ENCODE data around the gene C19orf85. TPM values are rescaled to one million over a fixed set of nuclear protein-coding genes. Genes with fewer than 3 reads are reported as not detected.

C19orf85 gene
- total RNA-seq, 4 donors from 2014 or later = not detected

DNA sequence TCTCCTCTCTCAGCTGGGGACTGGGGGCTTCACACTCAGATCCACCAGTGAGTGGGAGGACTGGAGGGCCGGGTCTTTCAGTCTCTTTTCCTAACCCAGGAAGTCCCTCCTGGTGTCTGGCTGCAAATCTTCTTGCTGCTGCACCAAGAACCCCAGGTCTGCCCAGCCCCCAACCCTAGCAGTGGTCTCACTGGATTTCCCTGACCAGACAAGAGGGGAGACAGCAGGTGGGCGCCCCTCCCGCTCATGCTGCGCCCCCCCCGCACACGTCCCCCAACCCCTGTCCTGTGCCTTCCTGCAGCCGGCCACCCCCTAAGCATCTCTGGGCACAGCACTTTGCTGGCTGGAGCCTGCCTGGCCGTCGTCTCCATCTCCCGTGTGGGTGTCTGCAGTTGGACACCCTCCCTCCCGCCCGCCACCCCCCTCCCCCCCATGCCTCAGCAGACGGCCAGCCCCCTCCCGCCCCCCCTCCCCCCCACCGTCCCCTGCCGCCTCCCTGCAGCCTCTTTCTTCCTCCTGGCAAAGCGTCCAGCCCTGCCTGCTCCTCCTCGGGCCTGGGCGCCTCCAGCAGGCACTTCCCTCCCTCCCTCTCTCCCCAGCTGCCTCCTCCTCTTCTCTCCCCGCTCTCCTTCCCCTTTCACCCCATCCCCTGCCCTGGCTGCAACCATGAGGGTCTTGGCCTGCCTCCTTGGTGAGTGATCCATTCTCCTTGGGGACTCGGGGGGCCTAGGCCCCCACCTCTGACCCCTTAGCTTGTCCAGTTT is 23.6 kb upstream of the C19orf85 start, which contains the start of gene SSC5D:
SSC5D (plus strand) TSS at position 513 of the 764 bp plus-strand sequence; CDS start at position 667, 154 bp downstream.
- TF ChIP-seq, protein P1, sequence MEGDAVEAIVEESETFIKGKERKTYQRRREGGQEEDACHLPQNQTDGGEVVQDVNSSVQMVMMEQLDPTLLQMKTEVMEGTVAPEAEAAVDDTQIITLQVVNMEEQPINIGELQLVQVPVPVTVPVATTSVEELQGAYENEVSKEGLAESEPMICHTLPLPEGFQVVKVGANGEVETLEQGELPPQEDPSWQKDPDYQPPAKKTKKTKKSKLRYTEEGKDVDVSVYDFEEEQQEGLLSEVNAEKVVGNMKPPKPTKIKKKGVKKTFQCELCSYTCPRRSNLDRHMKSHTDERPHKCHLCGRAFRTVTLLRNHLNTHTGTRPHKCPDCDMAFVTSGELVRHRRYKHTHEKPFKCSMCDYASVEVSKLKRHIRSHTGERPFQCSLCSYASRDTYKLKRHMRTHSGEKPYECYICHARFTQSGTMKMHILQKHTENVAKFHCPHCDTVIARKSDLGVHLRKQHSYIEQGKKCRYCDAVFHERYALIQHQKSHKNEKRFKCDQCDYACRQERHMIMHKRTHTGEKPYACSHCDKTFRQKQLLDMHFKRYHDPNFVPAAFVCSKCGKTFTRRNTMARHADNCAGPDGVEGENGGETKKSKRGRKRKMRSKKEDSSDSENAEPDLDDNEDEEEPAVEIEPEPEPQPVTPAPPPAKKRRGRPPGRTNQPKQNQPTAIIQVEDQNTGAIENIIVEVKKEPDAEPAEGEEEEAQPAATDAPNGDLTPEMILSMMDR (IDR thresholded peaks at IDR 0.05; ENCODE audit: low read depth) = no peak

DNA sequence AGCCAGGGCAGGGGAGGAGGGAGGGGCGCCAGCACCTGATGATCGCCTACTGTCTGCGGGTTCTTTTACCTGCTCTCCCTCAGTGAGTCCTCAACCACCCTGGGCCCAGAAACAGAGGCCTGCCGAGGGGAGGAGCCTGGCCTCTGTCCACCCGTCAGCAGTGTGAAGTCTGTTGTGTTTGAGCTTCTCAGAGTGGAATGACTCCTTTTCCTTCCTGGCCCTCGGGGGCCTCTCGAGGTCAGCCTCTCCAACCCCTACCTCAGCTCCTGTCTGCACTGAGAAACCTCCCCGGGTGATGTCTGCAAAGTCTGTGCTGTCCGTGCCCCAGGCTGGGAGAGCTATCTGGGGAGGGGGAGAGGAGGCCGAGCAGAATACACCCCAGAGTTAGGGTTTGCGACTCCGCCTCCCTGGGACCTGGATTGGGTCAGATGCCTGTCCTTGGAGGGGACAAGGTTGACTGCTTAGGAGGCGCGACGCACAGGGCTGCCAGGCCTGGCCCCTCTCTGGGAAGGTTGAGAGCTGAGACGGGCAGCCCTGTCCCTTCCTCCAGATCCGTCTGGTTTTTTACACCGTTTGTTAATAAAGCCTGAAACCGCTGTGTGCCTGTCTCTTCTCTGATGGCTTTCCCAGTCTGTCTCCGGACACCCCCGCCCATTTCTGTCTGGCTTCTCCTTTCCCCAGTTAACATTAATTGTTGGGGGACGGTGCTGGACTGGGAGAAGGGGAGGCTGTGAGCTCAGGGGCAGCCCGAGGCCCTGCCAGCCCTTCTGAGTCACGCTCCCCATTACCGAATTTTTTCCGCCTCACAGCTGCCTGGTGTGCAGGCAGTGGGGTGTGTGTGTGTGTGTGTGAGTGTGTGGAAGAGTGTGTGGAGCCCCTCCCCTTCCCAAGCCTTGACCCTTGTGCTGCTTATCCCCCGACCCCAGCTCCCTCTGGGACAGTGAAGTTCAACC is 22.7 kb upstream of the C19orf85 start:
- TF ChIP-seq, protein P1 (IDR thresholded peaks at IDR 0.05; ENCODE audit: low read depth) = no peak

DNA sequence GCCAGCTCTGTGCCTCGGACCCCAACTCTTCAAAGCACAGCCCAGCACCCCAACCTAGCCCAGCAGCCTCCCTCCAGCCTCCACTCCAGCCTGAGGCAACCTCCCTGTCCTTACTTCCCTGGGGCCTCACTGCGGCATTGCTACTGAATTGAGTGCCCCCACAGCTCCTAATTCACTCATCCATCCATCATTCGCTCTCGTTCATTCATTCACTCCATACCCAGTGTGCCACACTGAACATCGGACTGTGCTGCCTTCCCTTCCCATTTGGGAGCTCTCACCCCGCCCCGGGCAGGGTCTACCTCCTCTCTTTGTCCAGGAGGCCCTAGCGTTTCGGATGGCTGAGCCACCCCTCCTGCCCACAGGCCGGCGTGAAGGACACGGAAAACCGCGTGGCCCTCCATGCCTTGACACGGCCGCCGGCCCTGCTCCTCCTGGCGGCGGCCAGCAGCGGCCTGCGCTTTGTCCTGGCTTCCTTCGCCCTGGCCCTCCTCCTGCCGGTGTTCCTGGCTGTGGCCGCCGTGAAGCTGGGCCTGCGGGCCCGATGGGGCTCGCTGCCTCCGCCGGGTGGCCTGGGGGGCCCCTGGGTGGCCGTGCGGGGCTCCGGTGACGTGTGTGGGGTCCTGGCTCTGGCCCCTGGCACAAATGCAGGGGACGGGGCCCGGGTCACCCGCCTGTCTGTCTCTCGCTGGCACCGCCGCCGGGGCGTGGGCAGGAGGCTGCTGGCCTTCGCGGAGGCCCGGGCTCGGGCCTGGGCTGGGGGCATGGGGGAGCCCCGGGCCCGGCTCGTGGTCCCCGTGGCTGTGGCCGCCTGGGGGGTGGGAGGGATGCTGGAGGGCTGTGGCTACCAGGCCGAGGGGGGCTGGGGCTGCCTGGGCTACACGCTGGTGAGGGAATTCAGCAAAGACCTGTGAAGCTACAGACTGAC is 21.8 kb upstream of the C19orf85 start:
- TF ChIP-seq, protein P1 (IDR thresholded peaks at IDR 0.05; ENCODE audit: low read depth) = no peak

DNA sequence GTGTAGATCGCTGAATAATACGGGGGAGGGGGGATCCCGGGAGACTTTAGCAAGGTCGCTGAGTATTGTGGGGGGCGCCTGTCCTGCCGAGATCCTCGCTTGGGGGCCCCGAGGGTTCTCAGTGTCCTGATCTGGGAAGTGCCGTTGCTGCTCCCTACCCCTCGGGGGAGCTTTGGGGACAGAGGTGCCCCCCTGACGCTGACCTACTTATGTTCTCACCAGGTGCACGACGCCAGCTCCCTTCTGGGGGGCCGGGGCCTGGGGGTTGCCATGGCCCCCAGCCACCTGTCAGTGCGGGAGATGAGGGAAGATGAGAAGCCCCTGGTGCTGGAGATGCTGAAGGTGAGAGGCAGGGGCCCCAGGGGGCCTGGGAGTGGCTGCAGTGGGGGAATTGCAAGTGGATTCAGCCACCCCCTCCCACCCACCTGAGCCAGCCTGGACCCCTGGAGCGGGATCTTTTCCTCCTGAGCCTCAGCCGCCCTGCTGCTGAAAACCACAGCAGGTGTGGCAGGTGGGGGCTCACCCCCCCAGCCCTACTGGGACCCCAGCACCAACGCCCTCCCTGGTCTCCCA is 21.0 kb upstream of the C19orf85 start:
- TF ChIP-seq, protein P1 (IDR thresholded peaks at IDR 0.05; ENCODE audit: low read depth) = no peak

DNA sequence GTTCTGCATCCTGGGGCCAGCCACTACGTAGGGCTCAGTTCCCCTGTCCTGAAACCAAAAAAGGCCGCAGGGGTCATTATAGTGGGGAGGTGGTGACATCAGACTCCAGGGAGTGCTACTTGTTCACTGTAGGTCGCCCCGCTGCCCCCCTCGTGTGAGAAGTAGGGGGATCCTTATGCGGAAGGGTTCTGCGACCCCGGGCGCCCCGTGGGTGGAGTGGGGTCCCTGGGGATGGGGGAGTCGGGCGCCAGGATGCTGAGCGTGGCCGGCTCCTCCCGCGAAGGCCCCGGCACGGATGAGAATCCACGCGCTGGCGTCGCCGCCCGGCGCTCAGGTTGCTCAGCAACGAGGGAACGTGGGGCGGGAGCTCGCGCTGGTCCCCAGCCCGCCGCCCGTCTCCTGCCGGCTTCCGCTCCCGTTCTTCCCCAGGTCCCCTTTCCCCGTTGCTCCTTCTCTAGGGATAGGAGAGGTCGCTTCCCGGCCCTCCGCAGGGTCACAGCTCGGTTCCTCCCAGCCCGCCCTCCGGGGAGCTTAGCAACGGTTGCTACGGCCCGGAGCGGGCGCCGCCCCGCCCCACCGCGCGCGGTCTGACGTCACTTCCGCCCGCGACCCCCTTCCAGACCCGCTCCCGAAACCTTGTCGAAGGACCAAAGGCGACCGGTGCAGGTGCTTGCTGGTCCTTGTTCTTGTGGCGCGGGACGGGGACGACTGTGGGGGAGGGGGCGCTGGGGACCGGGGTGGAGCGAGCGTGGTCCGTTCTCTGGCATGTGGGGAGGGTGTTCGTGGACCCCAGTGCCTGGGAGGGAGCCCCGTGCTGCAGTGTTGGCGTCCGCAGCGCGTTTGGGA is 20.3 kb upstream of the C19orf85 start, which contains the start of gene NAT14:
NAT14 (plus strand) TSS at position 596 of the 846 bp plus-strand sequence. CDS start 521 bp downstream, outside the sequence.
- TF ChIP-seq, protein P1 (IDR thresholded peaks at IDR 0.05; ENCODE audit: low read depth) = no peak
